Sigmoid colon (tissue), 4 donors: ENCODE results near the gene MIEF2.

ENCODE experiments used
- POLR2A ChIP-seq, 2 donors: fragments of 450-650 bp; IDR thresholded peaks; one replicate each; pipeline ENCODE4 v1.6.1; 2016; ENCODE audit warnings: antibody characterized with exemption in 2 of 2, mild to moderate bottlenecking in 2 of 2, moderate library complexity in 2 of 2
- POLR2AphosphoS5 ChIP-seq, 4 donors: sonication (generic); formaldehyde crosslinking; IDR thresholded peaks; one replicate each; pipeline ENCODE4 v1.6.1; 2017; ENCODE audit warnings: antibody characterized with exemption in 4 of 4
- TF ChIP-seq, protein P1 (sequence below), 4 experiments: fragments of 450-650 bp in 3 of 4; fragments of 200-600 bp in 1 of 4; IDR thresholded peaks; one replicate each; pipeline ENCODE4 v1.5.1; 2016 to 2019; ENCODE audit warnings: antibody characterized with exemption in 4 of 4, mild to moderate bottlenecking in 3 of 4, moderate library complexity in 2 of 4

DNA sequence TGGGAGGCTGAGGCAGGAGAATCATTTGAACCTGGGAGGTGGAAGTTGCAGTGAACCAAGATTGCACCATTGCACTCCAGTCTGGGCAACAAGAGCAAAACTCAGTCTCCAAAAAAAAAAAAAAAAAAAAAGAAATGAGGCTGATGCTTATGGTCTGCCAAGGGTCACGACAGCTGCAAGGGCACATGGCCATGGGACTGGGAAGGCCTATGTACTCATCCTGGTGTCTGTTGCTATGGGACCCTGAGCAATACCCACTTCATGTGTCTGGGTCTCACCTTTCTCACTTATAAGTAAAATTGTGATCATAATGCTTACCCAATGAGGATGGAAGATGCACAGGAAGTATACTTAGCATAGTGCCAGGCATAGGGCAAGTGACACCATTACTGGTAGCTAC, 16.6 kb downstream of the MIEF2 start:
- TF ChIP-seq POLR2A (IDR thresholded peaks at IDR 0.05): no peak
- TF ChIP-seq, protein P1, sequence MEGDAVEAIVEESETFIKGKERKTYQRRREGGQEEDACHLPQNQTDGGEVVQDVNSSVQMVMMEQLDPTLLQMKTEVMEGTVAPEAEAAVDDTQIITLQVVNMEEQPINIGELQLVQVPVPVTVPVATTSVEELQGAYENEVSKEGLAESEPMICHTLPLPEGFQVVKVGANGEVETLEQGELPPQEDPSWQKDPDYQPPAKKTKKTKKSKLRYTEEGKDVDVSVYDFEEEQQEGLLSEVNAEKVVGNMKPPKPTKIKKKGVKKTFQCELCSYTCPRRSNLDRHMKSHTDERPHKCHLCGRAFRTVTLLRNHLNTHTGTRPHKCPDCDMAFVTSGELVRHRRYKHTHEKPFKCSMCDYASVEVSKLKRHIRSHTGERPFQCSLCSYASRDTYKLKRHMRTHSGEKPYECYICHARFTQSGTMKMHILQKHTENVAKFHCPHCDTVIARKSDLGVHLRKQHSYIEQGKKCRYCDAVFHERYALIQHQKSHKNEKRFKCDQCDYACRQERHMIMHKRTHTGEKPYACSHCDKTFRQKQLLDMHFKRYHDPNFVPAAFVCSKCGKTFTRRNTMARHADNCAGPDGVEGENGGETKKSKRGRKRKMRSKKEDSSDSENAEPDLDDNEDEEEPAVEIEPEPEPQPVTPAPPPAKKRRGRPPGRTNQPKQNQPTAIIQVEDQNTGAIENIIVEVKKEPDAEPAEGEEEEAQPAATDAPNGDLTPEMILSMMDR (IDR thresholded peaks at IDR 0.05): no peak
- TF ChIP-seq POLR2AphosphoS5 (IDR thresholded peaks at IDR 0.05): no peak
